ENCODE data around the gene BTF3.

GRCh38 chr5:73472116-73472515 is 26.1 kb upstream of the BTF3 start:
- no peak for TF ChIP-seq FOXM1 (IDR thresholded peaks at IDR 0.05; ENCODE audit: low read depth)
- no peak for TF ChIP-seq FOXM1 (CRISPR knock-in tag; IDR thresholded peaks at IDR 0.05; ENCODE audit: low read depth)
- TF ChIP-seq MXI1 (IDR thresholded peaks at IDR 0.05; ENCODE audit: low read depth, low read length) = no peak
- no peak for TF ChIP-seq HMGXB4 (CRISPR knock-in tag; IDR thresholded peaks at IDR 0.05)
